Measurements from ENCODE around the gene ZNF597.

ZNF597 gene

GRCh38 chr16:3459401-3460090, 16.2 kb upstream of the ZNF597 start:
- Histone ChIP-seq H3K27ac (ENCODE audit: low read length) (peak overlapping the region; percentile 98), H2AFZ (ENCODE audit: low read depth, low read length) (no peak overlapping the region), H3K4me1 (ENCODE audit: insufficient read depth, low read length) (peaks cover 61% of the 10 kb centered on the region), H3K27me3 (ENCODE audit: insufficient read depth, low read length, poor library complexity) (no peaks in the 10 kb centered on the region), H3K4me2 (ENCODE audit: insufficient read depth, low read length) (peak overlapping the region; percentile 99), H3K79me2 (ENCODE audit: insufficient read depth, low read length) (peaks cover 75% of the 10 kb centered on the region), H4K20me1 (ENCODE audit: insufficient read depth, low read length) (peaks cover 36% of the 10 kb centered on the region), H3K36me3 (ENCODE audit: insufficient read depth, low read length) (peaks cover 4% of the 10 kb centered on the region), H3K4me3 (ENCODE audit: low read depth in 1 of 2, low read length in 2 of 2) (peak overlapping the region; percentile 91 to 94; a peak in 3 of 4 replicates), H3K9me3 (ENCODE audit: insufficient read depth, low read length, severe bottlenecking) (no peaks in the 10 kb centered on the region), H3K9ac (ENCODE audit: low read depth, low read length) (peak overlapping the region; percentile 90)
- DNase-seq = peak; percentile 27
- no peak for ATAC-seq (ENCODE audit: insufficient read depth, low read depth)
- no peak for TF ChIP-seq EZH2 (IDR thresholded peaks at IDR 0.05; ENCODE audit: borderline replicate concordance, low read depth, low read length, severe bottlenecking)
- no peak for TF ChIP-seq CTCF (IDR thresholded peaks at IDR 0.05; ENCODE audit: borderline replicate concordance, extremely low read depth, low read length, poor library complexity, severe bottlenecking)

GRCh38 chr16:3458852-3459361, 15.6 kb upstream of the ZNF597 start:
- ATAC-seq (ENCODE audit: insufficient read depth, low read depth) (no peak), DNase-seq (no peak)
- peaks cover 32% of the 10 kb centered on the region for H4K20me1 ChIP-seq (ENCODE audit: insufficient read depth, low read length)
- H3K36me3 ChIP-seq (ENCODE audit: insufficient read depth, low read length) = peaks cover 4% of the 10 kb centered on the region
- H3K4me3 ChIP-seq (ENCODE audit: low read depth in 1 of 2, low read length in 2 of 2) = peak overlapping the region; percentile 91 to 94; a peak in 3 of 4 replicates
- H3K4me1 ChIP-seq (ENCODE audit: insufficient read depth, low read length) = peaks cover 57% of the 10 kb centered on the region
- peak overlapping the region; percentile 99 for H3K4me2 ChIP-seq (ENCODE audit: insufficient read depth, low read length)
- H3K27ac ChIP-seq (ENCODE audit: low read length) = peak overlapping the region; percentile 98
- H2AFZ ChIP-seq (ENCODE audit: low read depth, low read length) = peak overlapping the region; percentile 80
- TF ChIP-seq CTCF (IDR thresholded peaks at IDR 0.05; ENCODE audit: borderline replicate concordance, extremely low read depth, low read length, poor library complexity, severe bottlenecking) = no peak
- TF ChIP-seq EZH2 (IDR thresholded peaks at IDR 0.05; ENCODE audit: borderline replicate concordance, low read depth, low read length, severe bottlenecking) = no peak
- H3K9me3 ChIP-seq (ENCODE audit: insufficient read depth, low read length, severe bottlenecking) = no peaks in the 10 kb centered on the region
- H3K27me3 ChIP-seq (ENCODE audit: insufficient read depth, low read length, poor library complexity) = no peaks in the 10 kb centered on the region
- H3K9ac ChIP-seq (ENCODE audit: low read depth, low read length) = peak overlapping the region; percentile 90
- H3K79me2 ChIP-seq (ENCODE audit: insufficient read depth, low read length) = peaks cover 69% of the 10 kb centered on the region

GRCh38 chr16:3458278-3458851, 15.1 kb upstream of the ZNF597 start:
- TF ChIP-seq CTCF (IDR thresholded peaks at IDR 0.05; ENCODE audit: borderline replicate concordance, extremely low read depth, low read length, poor library complexity, severe bottlenecking) (no peak), EZH2 (IDR thresholded peaks at IDR 0.05; ENCODE audit: borderline replicate concordance, low read depth, low read length, severe bottlenecking) (no peak)
- Histone ChIP-seq H3K27me3 (ENCODE audit: insufficient read depth, low read length, poor library complexity) (no peaks in the 10 kb centered on the region), H3K4me2 (ENCODE audit: insufficient read depth, low read length) (peak overlapping the region; percentile 99), H3K27ac (ENCODE audit: low read length) (peak overlapping the region; percentile 98), H3K36me3 (ENCODE audit: insufficient read depth, low read length) (peaks cover 4% of the 10 kb centered on the region), H3K9ac (ENCODE audit: low read depth, low read length) (peak overlapping the region; percentile 90), H3K9me3 (ENCODE audit: insufficient read depth, low read length, severe bottlenecking) (no peaks in the 10 kb centered on the region), H3K4me1 (ENCODE audit: insufficient read depth, low read length) (peaks cover 53% of the 10 kb centered on the region), H2AFZ (ENCODE audit: low read depth, low read length) (peak overlapping the region; percentile 80), H3K79me2 (ENCODE audit: insufficient read depth, low read length) (peaks cover 63% of the 10 kb centered on the region), H3K4me3 (ENCODE audit: low read depth in 1 of 2, low read length in 2 of 2) (peak overlapping the region; percentile 91 to 94; a peak in 3 of 4 replicates), H4K20me1 (ENCODE audit: insufficient read depth, low read length) (peaks cover 32% of the 10 kb centered on the region)
- ATAC-seq (ENCODE audit: insufficient read depth, low read depth) = no peak
- peak; percentile 20 for DNase-seq

Measured in DND-41 (cell line).